Dermis blood vessel endothelial cell (primary cell): ENCODE results near the gene FATE1. TPM values are rescaled to one million over a fixed set of nuclear protein-coding genes. Genes with fewer than 3 reads are reported as not detected.

Experiments
- DNase-seq: peaks from one replicate; pipeline ENCODE4 v3.0.0; 2010
- total RNA-seq: library from RNA; depleted of rRNA; stranded (reverse); fragments of >200 nt; gene quantifications from 2 replicates; pipeline ENCODE4 v1.2.3, GENCODE V29; 2014

Gene FATE1
- total RNA-seq, 1 donor from 2014 or later, result not detected

DNA sequence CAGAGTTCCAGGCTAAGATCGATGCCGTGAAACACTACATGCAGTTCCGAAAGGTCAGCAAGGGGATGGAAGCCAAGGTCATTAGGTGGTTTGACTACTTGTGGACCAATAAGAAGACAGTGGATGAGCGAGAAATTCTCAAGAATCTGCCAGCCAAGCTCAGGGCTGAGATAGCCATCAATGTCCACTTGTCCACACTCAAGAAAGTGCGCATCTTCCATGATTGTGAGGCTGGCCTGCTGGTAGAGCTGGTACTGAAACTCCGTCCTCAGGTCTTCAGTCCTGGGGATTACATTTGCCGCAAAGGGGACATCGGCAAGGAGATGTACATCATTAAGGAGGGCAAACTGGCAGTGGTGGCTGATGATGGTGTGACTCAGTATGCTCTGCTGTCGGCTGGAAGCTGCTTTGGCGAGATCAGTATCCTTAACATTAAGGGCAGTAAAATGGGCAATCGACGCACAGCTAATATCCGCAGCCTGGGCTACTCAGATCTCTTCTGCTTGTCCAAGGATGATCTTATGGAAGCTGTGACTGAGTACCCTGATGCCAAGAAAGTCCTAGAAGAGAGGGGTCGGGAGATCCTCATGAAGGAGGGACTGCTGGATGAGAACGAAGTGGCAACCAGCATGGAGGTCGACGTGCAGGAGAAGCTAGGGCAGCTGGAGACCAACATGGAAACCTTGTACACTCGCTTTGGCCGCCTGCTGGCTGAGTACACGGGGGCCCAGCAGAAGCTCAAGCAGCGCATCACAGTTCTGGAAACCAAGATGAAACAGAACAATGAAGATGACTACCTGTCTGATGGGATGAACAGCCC, 28.0 kb downstream of the FATE1 start:
- no peak for DNase-seq

DNA sequence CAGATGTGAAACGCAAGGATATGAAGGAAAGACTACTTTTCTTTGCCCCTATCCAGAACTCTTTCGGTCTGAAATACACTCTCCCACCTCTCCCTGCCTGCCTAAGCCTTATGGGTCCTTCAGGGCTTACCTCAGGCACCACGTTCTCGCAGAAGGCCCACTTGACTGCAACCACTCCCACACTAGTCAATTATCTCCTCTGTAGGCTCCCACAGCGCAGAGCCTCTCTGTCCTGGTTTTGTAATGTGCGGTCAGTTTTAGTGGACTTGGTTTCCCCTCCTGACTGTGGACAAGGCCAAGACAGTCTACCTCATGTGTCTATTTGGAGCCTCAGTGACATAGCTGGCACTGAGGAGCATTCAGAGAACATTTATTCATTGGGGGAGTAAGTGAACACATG, 29.8 kb downstream of the FATE1 start:
- no peak for DNase-seq

DNA sequence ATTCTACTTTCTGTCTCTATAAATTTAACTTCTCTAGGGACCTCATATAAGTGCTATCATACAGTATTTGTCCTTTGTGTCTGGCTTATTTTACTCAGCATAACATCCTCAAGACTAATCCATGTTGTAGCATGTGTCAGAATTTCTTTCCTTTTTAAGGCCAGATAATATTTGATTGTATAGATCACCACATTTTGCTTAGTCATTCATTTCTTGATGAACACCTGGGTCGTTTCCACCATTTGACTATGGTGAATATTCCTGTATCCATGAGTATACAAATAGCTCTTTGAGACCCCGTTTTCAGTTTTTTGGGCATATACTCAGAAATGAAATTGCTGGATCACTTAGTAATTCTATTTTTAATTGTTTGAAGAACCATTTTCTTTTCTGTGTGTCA, 30.7 kb downstream of the FATE1 start:
- no peak for DNase-seq

DNA sequence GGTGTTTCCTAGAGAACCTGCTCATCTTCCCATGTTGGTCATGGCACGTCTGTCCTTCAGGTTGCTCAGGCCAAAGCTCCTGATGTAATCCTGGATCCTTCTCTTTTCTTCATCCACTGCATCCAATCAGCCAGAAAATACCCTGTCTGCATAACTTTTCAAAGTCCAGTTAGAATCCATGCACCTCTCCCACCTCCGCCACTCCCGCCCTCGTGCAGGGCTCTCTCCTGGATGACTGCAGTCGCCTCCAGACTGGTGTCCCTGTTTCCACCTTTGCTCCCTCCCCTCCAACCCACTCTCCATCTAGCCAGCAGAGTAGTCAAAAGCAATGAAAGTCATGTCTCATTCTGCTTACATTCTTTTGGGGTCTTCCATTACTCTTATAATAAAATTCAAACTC, 34.7 kb downstream of the FATE1 start:
- no peak for DNase-seq

DNA sequence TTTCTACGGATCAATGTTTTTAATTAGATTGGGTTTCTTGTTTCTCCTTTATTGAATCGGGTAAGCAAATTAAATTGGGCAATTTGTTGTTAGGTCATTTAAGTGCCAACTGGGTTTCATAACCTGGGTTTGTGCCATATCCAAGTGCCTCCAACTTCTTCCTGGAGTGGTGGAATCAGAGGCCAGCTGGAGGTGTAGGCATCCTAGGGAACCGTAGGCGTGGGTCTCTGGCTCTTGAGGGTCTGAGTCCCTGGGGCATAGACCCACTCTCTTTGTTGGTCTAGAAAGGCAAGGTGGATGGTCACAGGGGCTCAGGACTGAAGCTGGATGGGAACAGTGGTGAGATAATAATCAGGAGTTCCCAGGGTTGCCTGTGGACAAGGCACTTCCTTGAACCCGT, 37.0 kb downstream of the FATE1 start:
- no peak for DNase-seq

DNA sequence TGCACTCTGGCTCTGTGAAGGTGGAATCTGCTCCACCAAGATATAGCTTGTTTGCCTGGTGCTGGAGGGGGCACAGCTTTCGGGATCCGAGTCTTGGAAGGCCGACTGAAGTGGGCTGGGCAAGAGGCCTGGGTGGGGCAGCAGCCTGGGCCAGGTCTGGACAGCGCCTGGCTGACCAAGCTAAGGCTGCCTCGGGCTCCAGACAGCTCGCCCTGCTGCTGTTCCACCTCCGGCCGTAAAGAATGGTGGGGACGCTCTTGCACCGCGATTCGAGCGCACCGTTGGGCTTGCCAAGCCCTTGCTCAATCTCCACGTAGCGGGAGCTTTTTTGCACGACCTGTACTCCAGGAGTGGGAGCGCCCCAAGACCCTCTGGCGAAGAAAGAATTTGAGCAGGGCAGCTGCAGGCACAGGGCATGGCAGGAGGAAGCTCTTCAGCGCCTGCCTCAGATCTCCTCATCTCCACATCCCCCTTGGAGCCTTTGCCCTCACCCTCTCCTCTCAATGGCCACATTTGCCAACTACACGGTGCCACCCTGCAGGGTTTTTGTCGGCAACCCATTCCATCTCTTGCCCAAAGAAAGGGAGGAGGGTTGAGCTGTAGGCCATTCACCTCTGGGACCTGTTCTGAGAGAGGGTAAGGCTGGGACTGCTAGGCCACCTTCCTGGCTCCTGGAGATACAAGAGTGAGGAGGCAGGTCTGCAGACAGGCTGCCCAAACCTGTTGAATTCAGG, 37.6 kb downstream of the FATE1 start:
- DNase-seq, result peak; percentile 73

DNA sequence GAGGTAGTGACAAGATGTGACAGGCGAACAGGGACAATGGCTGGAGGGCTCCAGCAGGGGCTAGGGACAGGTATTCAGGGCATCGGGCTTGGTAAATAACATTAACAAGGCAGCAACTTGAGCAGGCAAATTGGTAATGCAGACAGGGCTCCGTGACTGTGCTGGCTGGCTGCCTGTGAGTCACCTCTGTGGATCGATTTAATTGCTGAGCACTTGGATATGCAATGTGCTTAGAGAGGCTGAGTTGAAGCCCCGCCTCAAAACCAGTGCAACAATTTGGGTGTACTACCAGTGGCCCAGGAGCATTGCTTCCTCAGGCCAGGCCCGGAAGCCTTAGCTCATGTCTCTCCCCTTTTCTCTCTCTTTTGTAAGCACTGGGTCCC, 38.2 kb downstream of the FATE1 start:
- no peak for DNase-seq

DNA sequence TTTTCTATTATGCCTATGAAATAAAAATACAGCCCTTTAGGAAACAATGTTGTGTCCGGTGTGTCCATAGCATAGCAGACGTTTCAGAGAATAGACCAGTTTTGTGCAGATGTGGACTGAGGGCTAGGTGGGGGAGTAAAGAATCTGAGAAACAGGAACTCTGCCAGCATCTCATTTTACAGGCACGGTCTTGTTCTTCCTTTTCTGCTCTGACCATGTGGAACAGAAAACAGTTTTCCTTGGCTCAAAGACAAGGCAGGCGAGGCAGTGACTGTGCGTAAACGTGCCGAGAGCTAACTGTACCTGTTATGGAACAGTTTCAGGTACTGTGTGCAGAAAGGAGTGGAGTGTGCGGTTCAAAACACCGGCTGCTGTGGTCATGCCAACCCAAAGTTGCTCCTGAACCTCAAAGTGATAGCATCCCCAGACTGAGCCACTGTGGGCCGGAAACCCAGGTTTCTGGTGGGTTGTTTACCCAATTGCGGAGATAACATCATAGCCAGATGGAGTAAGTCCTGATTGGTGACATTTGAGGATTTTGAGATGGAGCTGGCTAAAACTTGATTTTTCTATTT, 38.9 kb downstream of the FATE1 start:
- no peak for DNase-seq

DNA sequence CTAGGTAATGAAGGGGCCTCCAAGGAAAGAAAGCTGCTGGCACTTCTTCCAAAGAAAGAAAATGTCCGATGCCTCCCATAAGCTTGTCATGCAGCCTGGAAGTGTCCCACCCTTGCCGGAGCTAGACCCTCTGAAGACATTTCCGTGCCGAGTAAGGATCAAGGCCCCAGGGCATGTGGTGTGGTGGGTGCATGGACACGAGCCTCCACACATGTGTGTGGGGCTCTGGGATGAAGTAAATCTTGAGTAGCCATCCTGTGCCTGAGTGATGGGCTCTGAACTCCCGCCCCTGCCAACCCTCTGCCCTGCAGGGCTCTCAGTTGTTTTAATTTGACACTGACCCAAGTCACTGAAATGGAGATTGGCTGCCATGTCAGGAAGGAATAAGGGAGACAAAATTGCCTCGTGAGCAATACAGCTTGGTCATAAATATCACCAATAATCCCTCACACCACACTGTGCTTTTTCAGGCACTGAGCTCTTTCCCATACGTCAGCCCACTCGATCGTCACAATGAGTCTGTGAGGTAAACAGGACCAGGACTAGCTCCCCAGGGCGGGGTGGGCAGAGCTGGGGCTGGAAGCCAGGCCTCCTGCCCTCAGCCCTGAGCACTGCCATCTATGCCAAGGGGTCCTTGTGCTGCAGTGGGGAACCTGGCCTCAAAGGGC, 43.3 kb downstream of the FATE1 start:
- DNase-seq, result no peak

DNA sequence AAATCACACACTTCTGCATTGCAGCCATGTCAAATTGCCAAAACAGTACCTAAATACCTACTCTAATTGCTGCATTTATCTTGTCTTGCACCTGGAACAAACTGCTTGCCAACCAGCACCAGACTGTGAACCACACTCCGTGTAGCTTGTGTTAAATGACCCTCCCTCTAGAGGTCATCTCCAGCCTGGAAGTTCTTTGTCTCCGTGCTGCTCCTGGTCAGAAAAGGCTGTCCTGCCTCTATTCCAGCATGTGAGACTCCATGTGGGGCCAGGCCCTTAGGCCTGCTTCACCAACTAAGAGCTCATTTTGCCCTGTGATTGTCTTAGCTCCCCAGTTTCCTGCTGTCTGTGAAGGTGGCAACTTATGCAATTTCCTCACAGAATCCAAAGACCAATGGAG, 47.0 kb downstream of the FATE1 start:
- DNase-seq, result peak; percentile 5

DNA sequence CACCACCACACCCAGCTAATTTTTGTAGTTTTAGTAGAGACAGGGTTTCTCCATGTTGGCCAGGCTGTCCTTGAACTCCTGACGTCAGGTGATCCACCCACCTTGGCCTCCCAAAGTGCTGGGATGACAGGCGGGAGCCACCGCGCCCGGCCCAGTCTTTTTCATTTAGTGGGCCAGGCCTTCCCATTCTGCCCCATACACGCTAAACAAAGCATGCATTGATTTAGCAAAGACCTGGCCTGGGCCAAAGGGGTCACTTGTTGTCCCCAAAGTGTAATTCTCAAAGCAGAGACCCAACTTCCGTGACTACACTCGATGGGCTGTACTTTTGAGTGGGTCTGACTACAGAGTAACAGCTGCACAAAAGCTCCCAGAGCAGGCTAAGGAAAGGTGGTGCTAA, 47.9 kb downstream of the FATE1 start:
- DNase-seq, result no peak

DNA sequence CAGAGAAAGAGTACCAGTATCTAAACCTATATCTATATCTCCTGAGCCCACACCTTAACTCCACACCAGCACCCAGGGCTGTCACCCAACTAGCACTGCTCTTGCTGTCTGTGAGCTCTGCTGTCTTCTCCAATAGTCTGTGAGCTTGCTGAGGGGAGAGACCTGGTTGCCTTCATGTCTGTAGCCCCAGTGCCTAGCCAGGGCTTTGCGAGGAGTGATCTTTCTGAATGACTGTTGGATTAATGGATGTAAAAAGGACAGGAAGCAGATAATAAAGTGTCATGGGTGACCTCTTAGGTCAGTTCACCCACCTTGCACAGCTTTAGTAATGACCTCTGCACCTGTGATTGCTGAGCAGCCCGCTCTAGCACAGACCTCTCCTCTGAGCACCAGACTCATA, 49.2 kb downstream of the FATE1 start:
- DNase-seq, result no peak

DNA sequence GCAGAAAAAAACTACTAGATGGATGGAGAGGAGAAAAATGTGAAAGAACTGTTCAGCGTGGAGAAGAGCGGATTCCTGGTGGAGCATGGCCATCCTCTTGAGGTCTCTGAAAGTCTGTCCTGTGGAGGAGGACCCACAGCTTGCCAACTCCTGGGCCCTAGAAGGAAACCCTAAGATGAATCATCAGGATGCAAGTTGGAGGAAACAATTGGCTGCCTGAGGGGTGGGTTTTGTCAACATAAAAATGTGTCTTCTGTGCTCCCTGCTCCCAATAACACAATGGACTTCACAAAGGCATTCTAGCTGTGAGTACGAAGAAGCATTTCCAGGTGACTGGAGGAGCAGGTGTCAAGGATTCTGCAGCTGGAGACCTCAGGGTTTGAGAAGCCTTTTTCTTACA, 55.9 kb downstream of the FATE1 start:
- DNase-seq, result peak; percentile 7

Other genes with a start within 250 kb of the FATE1 start
- gene PASD1, start 152.4 kb upstream of the FATE1 start, total RNA-seq, result not detected in 2 replicates
- gene PRRG3, start 20.6 kb upstream of the FATE1 start, total RNA-seq, result not detected in 2 replicates
- not detected in 2 replicates for gene CNGA2, start 18.7 kb downstream of the FATE1 start, total RNA-seq
- not detected in 2 replicates for gene MAGEA4, start 196.9 kb downstream of the FATE1 start, total RNA-seq